Erythroblast (primary cell): ENCODE results near the gene SMG7.

Source experiments
- GATA1 ChIP-seq: IDR thresholded peaks from 2 replicates; pipeline ENCODE4 v1.6.1; 2011; ENCODE audit warnings: low read depth, mild to moderate bottlenecking, control low read depth, low read length, moderate library complexity
- POLR2A ChIP-seq: IDR thresholded peaks from 2 replicates; pipeline ENCODE4 v1.6.1; 2011; ENCODE audit warnings: mild to moderate bottlenecking, low read length

DNA sequence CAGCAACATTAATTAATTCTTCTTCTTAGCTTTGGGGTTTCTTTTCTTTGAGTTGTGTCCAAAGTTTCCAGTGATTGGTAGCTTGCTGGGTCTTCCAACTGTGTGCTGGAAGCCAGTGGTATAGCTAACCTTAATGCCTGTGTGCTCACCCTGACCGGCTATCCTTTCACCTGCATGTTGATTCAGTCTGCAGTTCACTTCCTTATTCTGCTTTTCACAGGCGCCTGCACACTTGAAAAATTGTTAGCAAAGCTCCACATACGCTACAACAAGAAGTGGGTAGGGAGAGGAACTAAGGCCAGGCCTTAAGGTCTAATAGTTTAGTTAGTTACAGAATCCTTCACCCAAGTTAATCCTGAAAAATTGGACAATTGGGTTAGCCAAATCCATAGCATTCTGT, 82.3 kb downstream of the SMG7 start:
- TF ChIP-seq POLR2A (no peak), GATA1 (no peak)
